HepG2 (cell line): ENCODE results near the gene CLEC3A. TPM values are rescaled to one million over a fixed set of nuclear protein-coding genes. Genes with fewer than 3 reads are reported as not detected.
A peak's percentile ranks its signal among the peaks of the same experiment; 100 is the strongest.

ENCODE experiments used
- ATAC-seq: fragments of 200-7000 bp; cut with Tn5 transposase; 3 replicates; pipeline ENCODE4 v1.9.1; 2020; ENCODE audit warnings: mild to moderate bottlenecking, moderate library complexity
- BruUV-seq: library from RNA; stranded (reverse); fragments of 400-500 nt; replicated peaks from 2 replicates; lab custom pipeline; 2021; lab: Mats Ljungman, UMichigan
- CTCF ChIA-PET: fragments of 300-600 bp; formaldehyde crosslinking; extraction: SDS; loops from one replicate; lab custom pipeline; 2021; ENCODE audit warnings: low total read pairs, inconsistent platforms, low intra/inter-chr PET ratio; lab: Yijun Ruan, JAX
- POLR2A ChIA-PET: fragments of 350-600 bp; sonication (Branson Sonifier 250); formaldehyde crosslinking; loops from one replicate; lab custom pipeline; 2020; ENCODE audit warnings: antibody characterized with exemption, inconsistent platforms; lab: Yijun Ruan, JAX
- DNase-seq: peaks from one replicate; pipeline ENCODE4 v3.0.0-alpha.2; 2015; ENCODE audit warnings: low spot score
- FAIRE-seq: peaks from 3 replicates; lab custom pipeline; 2011; peaks lifted over from hg19 to GRCh38; lab: Jason Lieb, UNC
- H2AFZ ChIP-seq: one replicate; pipeline ENCODE4 v1.6.1; 2011; ENCODE audit warnings: low read length, inconsistent platforms
- H3K27ac ChIP-seq: fragments of 300-600 bp; 3 replicates; pipeline ENCODE4 v1.8.0; 2011; ENCODE audit warnings: mixed run types, mild to moderate bottlenecking, mixed read lengths, low read length, inconsistent platforms; ENCODE audit not compliant: insufficient read depth; ENCODE audit errors: extremely low read length
- H3K27me3 ChIP-seq, 2 experiments: fragments of 200-600 bp in 1 of 2; 2 replicates in 1 of 2; 3 replicates in 1 of 2; pipeline versions ENCODE4 v1.6.0 to v1.8.0; 2011; ENCODE audit warnings: low read length in 2 of 2, mild to moderate bottlenecking in 2 of 2, moderate library complexity in 2 of 2, inconsistent platforms in 1 of 2; ENCODE audit not compliant: insufficient read depth in 2 of 2, control insufficient read depth in 1 of 2
- H3K36me3 ChIP-seq, 2 experiments: fragments of 200-600 bp in 1 of 2; replicated peaks in 1 of 2; 2 replicates in 1 of 2; 3 replicates in 1 of 2; pipeline versions ENCODE4 v1.5.1 to v1.8.0; 2011; ENCODE audit warnings: low read length in 2 of 2, inconsistent platforms in 1 of 2; ENCODE audit not compliant: insufficient read depth in 2 of 2, control insufficient read depth in 1 of 2
- H3K4me1 ChIP-seq: 2 replicates; pipeline ENCODE4 v1.5.1; 2012; ENCODE audit warnings: low read length, inconsistent platforms; ENCODE audit not compliant: insufficient read depth
- H3K4me2 ChIP-seq: 2 replicates; pipeline ENCODE4 v1.6.0; 2011; ENCODE audit warnings: low read depth, low read length, inconsistent platforms
- H3K4me3 ChIP-seq, 3 experiments: fragments of 200-600 bp in 1 of 3; sonication (generic), shearing (Covaris generic) in 1 of 3; replicated peaks in 1 of 3; 2 replicates each; pipeline ENCODE4 v1.5.1; 2011 to 2016; ENCODE audit warnings: low read length in 3 of 3, inconsistent platforms in 2 of 3, low read depth in 2 of 3, mild to moderate bottlenecking in 2 of 3, control low read depth in 1 of 3, mixed read lengths in 1 of 3; ENCODE audit not compliant: insufficient read depth in 1 of 3
- H3K79me2 ChIP-seq: one replicate; pipeline ENCODE4 v1.6.1; 2011; ENCODE audit warnings: low read length, inconsistent platforms; ENCODE audit not compliant: insufficient read depth
- H3K9ac ChIP-seq: 2 replicates; pipeline ENCODE4 v1.6.0; 2011; ENCODE audit warnings: mild to moderate bottlenecking, low read depth, low read length, inconsistent platforms; ENCODE audit not compliant: insufficient read depth
- H3K9me3 ChIP-seq: 2 replicates; pipeline ENCODE4 v1.5.1; 2012; ENCODE audit warnings: mild to moderate bottlenecking, low read length
- H4K20me1 ChIP-seq: 2 replicates; pipeline ENCODE4 v1.6.0; 2011; ENCODE audit warnings: inconsistent platforms, mild to moderate bottlenecking, low read length, moderate library complexity; ENCODE audit not compliant: insufficient read depth
- BORCS8-MEF2B ChIP-seq: sonication (generic); formaldehyde crosslinking; IDR thresholded peaks from 2 replicates; pipeline ENCODE4 v1.8.0; 2022; ENCODE audit warnings: mild to moderate bottlenecking, missing genetic modification reagents
- CSRNP2 ChIP-seq: sonication (generic); formaldehyde crosslinking; conservative IDR thresholded peaks from 2 replicates; pipeline ENCODE4 v1.8.0; 2022; ENCODE audit warnings: low read depth, missing genetic modification reagents
- CTCF ChIP-seq: sonication (generic); formaldehyde crosslinking; IDR thresholded peaks from 2 replicates; pipeline ENCODE4 v1.5.0; 2020; ENCODE audit warnings: mild to moderate bottlenecking, missing genetic modification reagents, moderate library complexity
- ERF ChIP-seq: IDR thresholded peaks from 2 replicates; pipeline ENCODE4 v1.6.1; 2018; ENCODE audit warnings: missing biosample characterization, missing genetic modification reagents
- HNF4G ChIP-seq, 2 experiments: sonication (generic) in 1 of 2; formaldehyde crosslinking in 1 of 2; IDR thresholded peaks; 2 replicates each; pipeline versions ENCODE4 v1.4.0 to v1.6.1; 2011 to 2020; ENCODE audit warnings: borderline replicate concordance in 2 of 2, low read depth in 2 of 2, mild to moderate bottlenecking in 2 of 2, low read length in 1 of 2, missing genetic modification reagents in 1 of 2, moderate library complexity in 1 of 2
- IRF2 ChIP-seq: IDR thresholded peaks from 2 replicates; pipeline ENCODE4 v1.6.1; 2018; ENCODE audit warnings: missing genetic modification reagents, missing compliant biosample characterization
- KDM2A ChIP-seq: sonication (generic); formaldehyde crosslinking; IDR thresholded peaks from 2 replicates; pipeline ENCODE4 v1.4.0; 2020; ENCODE audit warnings: low read depth, missing genetic modification reagents, borderline replicate concordance
- KDM6A ChIP-seq: IDR thresholded peaks from 2 replicates; pipeline ENCODE4 v1.6.1; 2016; ENCODE audit warnings: low read depth
- MIXL1 ChIP-seq: IDR thresholded peaks from 2 replicates; pipeline ENCODE4 v1.6.1; 2016
- NFKB2 ChIP-seq: sonication (generic); formaldehyde crosslinking; IDR thresholded peaks from 2 replicates; pipeline ENCODE4 v1.4.0; 2020; ENCODE audit warnings: missing genetic modification reagents, borderline replicate concordance
- NFYB ChIP-seq: sonication (generic); formaldehyde crosslinking; IDR thresholded peaks from 2 replicates; pipeline ENCODE4 v1.4.0; 2020; ENCODE audit warnings: missing genetic modification reagents
- SALL1 ChIP-seq: sonication (generic); formaldehyde crosslinking; IDR thresholded peaks from 2 replicates; pipeline ENCODE4 v1.8.0; 2022; ENCODE audit warnings: mild to moderate bottlenecking, missing genetic modification reagents
- SMC3 ChIP-seq: IDR thresholded peaks from 2 replicates; pipeline ENCODE4 v1.6.1; 2011; ENCODE audit warnings: low read length, improper control_type of control experiment
- SRF ChIP-seq: IDR thresholded peaks from 2 replicates; pipeline ENCODE4 v1.6.1; 2011; ENCODE audit warnings: mild to moderate bottlenecking, low read depth, low read length, moderate library complexity
- STAG1 ChIP-seq: sonication (generic); formaldehyde crosslinking; IDR thresholded peaks from 2 replicates; pipeline ENCODE4 v1.4.0; 2020; ENCODE audit warnings: missing genetic modification reagents
- TFAP4 ChIP-seq: sonication (generic); IDR thresholded peaks from 2 replicates; pipeline ENCODE4 v1.6.1; 2016; ENCODE audit warnings: low read depth, borderline replicate concordance
- XRCC5 ChIP-seq: fragments of 200-400 bp; formaldehyde crosslinking; optimal IDR thresholded peaks from 2 replicates; pipeline ENCODE3; 2017; ENCODE audit warnings: mild to moderate bottlenecking, low read length
- YY1 ChIP-seq: IDR thresholded peaks from 2 replicates; pipeline ENCODE4 v1.6.1; 2011; ENCODE audit warnings: low read length, low read depth, moderate library complexity, mild to moderate bottlenecking; ENCODE audit not compliant: insufficient read depth, insufficient replicate concordance
- ZNF230 ChIP-seq: sonication (generic); formaldehyde crosslinking; IDR thresholded peaks from 2 replicates; pipeline ENCODE4 v1.4.0; 2020; ENCODE audit warnings: mild to moderate bottlenecking, missing genetic modification reagents
- ZNF792 ChIP-seq: IDR thresholded peaks from 2 replicates; pipeline ENCODE4 v1.6.1; 2016
- WGBS: methylation state at CpG from one replicate; pipeline ENCODE4 v1.1.6; 2017; ENCODE audit warnings: low lambda C conversion rate; 5-methylcytosine and 5-hydroxymethylcytosine counted together
- in situ Hi-C: cut with HindIII; loops from 2 replicates; pipeline ENCODE4 v1.10.0; 2017; ENCODE audit warnings: low pct_unique_long_range_greater_than_20kb; ENCODE audit not compliant: extremely low pct_ligation_motif_present
- intact Hi-C: fragments of 100-400 bp; cut with micrococcal nuclease; formaldehyde crosslinking; loops from one replicate; pipeline ENCODE4 v1.10.0; 2022; ENCODE audit not compliant: unreplicated experiment
- polyA plus RNA-seq, 8 experiments: library from polyadenylated mRNA; depleted of rRNA in 3 of 8; stranded (reverse) in 7 of 8; unstranded in 1 of 8; fragments of >200 nt; fragmentation: Illumina TruSeq in 4 of 8; extraction: Trizol in 4 of 8; gene quantifications; 2 replicates each; pipeline versions ENCODE4 v1.2.1 to v1.2.3, GENCODE V29; 2011 to 2016; ENCODE audit warnings: low read depth in 4 of 8, missing spikeins in 1 of 8, mixed read lengths in 1 of 8; ENCODE audit not compliant: insufficient read depth in 1 of 8
- total RNA-seq, 5 experiments: library from RNA; depleted of rRNA; stranded (reverse); fragments of >200 nt; fragmentation: Illumina TruSeq; extraction: Trizol; gene quantifications; 2 replicates each; pipeline ENCODE4 v1.2.3, GENCODE V29; 2016; ENCODE audit warnings: low read depth in 1 of 5

CLEC3A gene
- total and polyA plus RNA-seq, 2 of the 13 experiments (the other 11 are each of a cell fraction or from before 2014, with no cell fraction given) = not detected

- no peak for TF ChIP-seq TFAP4
- no peak for TF ChIP-seq KDM6A
- TF ChIP-seq CSRNP2 = no peak
- no peak for TF ChIP-seq SRF
- TF ChIP-seq, all 625 proteins: peak for 0
These were observed 20.8 kb upstream of the CLEC3A start (continued) for GRCh38 chr16:78001451-78002025.

- POLR2A ChIA-PET = no interaction called here
- CTCF ChIA-PET = interaction anchor here (0.8 to 1.2 kb wide), 2 partner anchors 327 to 403 kb away, joined by 4 read pairs; no protein-coding TSS in a partner anchor
- no peak overlapping the region for H3K4me2 ChIP-seq
- DNase-seq (peak; percentile 76), FAIRE-seq (peak; percentile 98), ATAC-seq (peak; percentile 82)
- H3K9me3 ChIP-seq = no peaks in the 10 kb centered on the region
- H3K36me3 ChIP-seq = no peaks in the 10 kb centered on the region
- H3K27ac ChIP-seq = no peak overlapping the region
- no peak overlapping the region for H2AFZ ChIP-seq
- H3K27me3 ChIP-seq = no peaks in the 10 kb centered on the region; a peak in 1 of 5 replicates
- peaks cover 22% of the 10 kb centered on the region for H3K4me1 ChIP-seq
- in situ Hi-C loops = no loop called here
- H3K4me3 ChIP-seq = no peak overlapping the region
- H4K20me1 ChIP-seq = no peaks in the 10 kb centered on the region
- no peaks in the 10 kb centered on the region for H3K79me2 ChIP-seq
- intact Hi-C loops = loop anchor here (1.0 to 10.0 kb wide), 3 partner anchors 52 to 768 kb away; no protein-coding TSS in a partner anchor
- no peak overlapping the region for H3K9ac ChIP-seq
- WGBS = 18% methylated on average over 11 of the region's 11 CpGs
- BruUV-seq = no TSS peak
- TF ChIP-seq YY1 (peak; percentile 71), BORCS8-MEF2B (CRISPR knock-in tag) (peak; percentile 42; the same call in 1 of the 2 replicates), ZNF792 (CRISPR knock-in tag) (no peak), STAG1 (peak; percentile 86), ZNF230 (0 out of 2 replicates have a peak, but pooled peaks have one; percentile 3), SMC3 (peak; percentile 61), MIXL1 (CRISPR knock-in tag) (0 out of 2 replicates have a peak, but pooled peaks have one; percentile 34), IRF2 (0 out of 2 replicates have a peak, but pooled peaks have one; percentile 48), ERF (CRISPR knock-in tag) (0 out of 2 replicates have a peak, but pooled peaks have one; percentile 19), CTCF (CRISPR knock-in tag) (peak; percentile 90), HNF4G (IDR thresholded peaks at IDR 0.05; ENCODE audit: borderline replicate concordance, low read depth, low read length) (no peak), HNF4G (CRISPR knock-in tag; IDR thresholded peaks at IDR 0.05; ENCODE audit: borderline replicate concordance, low read depth) (no peak), XRCC5 (peak; percentile 85), NFKB2 (CRISPR knock-in tag) (0 out of 2 replicates have a peak, but pooled peaks have one; percentile 24), NFYB (peak; percentile 87), SALL1 (CRISPR knock-in tag) (peak; percentile 18; the same call in 1 of the 2 replicates), KDM2A (0 out of 2 replicates have a peak, but pooled peaks have one; percentile 54)
These were observed 19.3 kb upstream of the CLEC3A start for GRCh38 chr16:78002915-78003538.
